ENCODE measurements around the gene MAGOH.

DNA sequence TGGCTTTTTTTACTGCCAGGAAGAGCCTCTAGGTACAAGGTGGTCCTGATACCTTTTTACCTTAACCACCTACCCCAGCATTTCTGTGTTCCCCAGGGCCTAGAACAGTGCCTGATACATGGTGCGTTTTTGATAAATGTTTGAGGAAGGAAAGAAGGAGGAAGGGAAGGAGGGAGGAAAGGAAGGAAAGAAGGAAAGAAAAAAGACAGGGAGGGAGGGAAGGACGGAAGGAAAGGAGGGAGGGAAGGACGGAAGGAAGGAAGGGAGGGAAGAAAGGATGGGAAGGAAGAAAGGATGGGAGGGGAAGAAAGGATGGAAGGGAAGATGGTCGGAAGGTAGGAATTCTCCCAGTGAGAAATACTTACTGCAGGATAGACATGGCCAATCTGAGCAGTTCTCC lies 12.0 kb upstream of the MAGOH start:
- TF ChIP-seq, protein P1, sequence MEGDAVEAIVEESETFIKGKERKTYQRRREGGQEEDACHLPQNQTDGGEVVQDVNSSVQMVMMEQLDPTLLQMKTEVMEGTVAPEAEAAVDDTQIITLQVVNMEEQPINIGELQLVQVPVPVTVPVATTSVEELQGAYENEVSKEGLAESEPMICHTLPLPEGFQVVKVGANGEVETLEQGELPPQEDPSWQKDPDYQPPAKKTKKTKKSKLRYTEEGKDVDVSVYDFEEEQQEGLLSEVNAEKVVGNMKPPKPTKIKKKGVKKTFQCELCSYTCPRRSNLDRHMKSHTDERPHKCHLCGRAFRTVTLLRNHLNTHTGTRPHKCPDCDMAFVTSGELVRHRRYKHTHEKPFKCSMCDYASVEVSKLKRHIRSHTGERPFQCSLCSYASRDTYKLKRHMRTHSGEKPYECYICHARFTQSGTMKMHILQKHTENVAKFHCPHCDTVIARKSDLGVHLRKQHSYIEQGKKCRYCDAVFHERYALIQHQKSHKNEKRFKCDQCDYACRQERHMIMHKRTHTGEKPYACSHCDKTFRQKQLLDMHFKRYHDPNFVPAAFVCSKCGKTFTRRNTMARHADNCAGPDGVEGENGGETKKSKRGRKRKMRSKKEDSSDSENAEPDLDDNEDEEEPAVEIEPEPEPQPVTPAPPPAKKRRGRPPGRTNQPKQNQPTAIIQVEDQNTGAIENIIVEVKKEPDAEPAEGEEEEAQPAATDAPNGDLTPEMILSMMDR (IDR thresholded peaks at IDR 0.05): no peak
- TF ChIP-seq POLR2A (IDR thresholded peaks at IDR 0.05) (no peak), POLR2AphosphoS5 (IDR thresholded peaks at IDR 0.05) (no peak)
